SK-N-SH (cell line): Measurements from ENCODE around the gene HIPK4. TPM values are rescaled to one million over a fixed set of nuclear protein-coding genes. Genes with fewer than 3 reads are reported as not detected.

ENCODE experiments used
- CTCF ChIA-PET: fragments of 300-600, 350-600 bp; formaldehyde crosslinking; extraction: SDS; loops from one replicate; lab custom pipeline; 2021; lab: Yijun Ruan, JAX
- POLR2A ChIA-PET: fragments of 350-600 bp; sonication (Branson Sonifier 250); formaldehyde crosslinking; extraction: SDS; loops from one replicate; lab custom pipeline; 2020; ENCODE audit warnings: antibody characterized with exemption, inconsistent platforms; lab: Yijun Ruan, JAX
- DNase-seq: peaks from one replicate; pipeline ENCODE4 v3.0.0; 2012
- H2AFZ ChIP-seq: fragments of 200-600 bp; sonication (generic); 2 replicates; pipeline ENCODE4 v1.8.1; 2016; ENCODE audit warnings: antibody characterized with exemption, mild to moderate bottlenecking, low read depth
- H3F3A ChIP-seq: fragments of 200-600 bp; sonication (generic); replicated peaks from 2 replicates; pipeline ENCODE3; 2016; ENCODE audit warnings: antibody characterized with exemption, mild to moderate bottlenecking; ENCODE audit not compliant: insufficient read depth
- H3K27ac ChIP-seq, 2 experiments: fragments of 200-500 bp in 1 of 2; fragments of 200-600 bp in 1 of 2; sonication (Bioruptor generic) in 1 of 2; sonication (generic), shearing (Covaris generic) in 1 of 2; 2 replicates each; pipeline versions ENCODE4 v1.5.1 to v1.6.1; 2014 to 2016; ENCODE audit warnings: low read depth in 2 of 2, inconsistent platforms in 1 of 2, low read length in 1 of 2, mild to moderate bottlenecking in 1 of 2, mixed read lengths in 1 of 2
- H3K27me3 ChIP-seq: fragments of 200-600 bp; sonication (generic), shearing (Covaris generic); 2 replicates; pipeline ENCODE4 v1.6.1; 2016; ENCODE audit warnings: mixed run types; ENCODE audit not compliant: insufficient read depth
- H3K36me3 ChIP-seq, 2 experiments: fragments of 200-500 bp in 1 of 2; fragments of 200-600 bp in 1 of 2; sonication (Bioruptor generic) in 1 of 2; sonication (generic) in 1 of 2; replicated peaks in 1 of 2; 2 replicates each; pipeline versions ENCODE3 to v1.5.1; 2014 to 2016; ENCODE audit warnings: low read length in 1 of 2, mild to moderate bottlenecking in 1 of 2; ENCODE audit not compliant: insufficient read depth in 2 of 2, control insufficient read depth in 1 of 2
- H3K4me1 ChIP-seq, 2 experiments: fragments of 200-500 bp in 1 of 2; fragments of 200-600 bp in 1 of 2; sonication (Bioruptor generic) in 1 of 2; sonication (generic), shearing (Covaris generic) in 1 of 2; 2 replicates each; pipeline versions ENCODE4 v1.5.1 to v1.6.1; 2014 to 2016; ENCODE audit warnings: low read depth in 1 of 2, low read length in 1 of 2, mixed run types in 1 of 2; ENCODE audit not compliant: insufficient read depth in 2 of 2, control insufficient read depth in 1 of 2
- H3K4me2 ChIP-seq: fragments of 200-600 bp; sonication (generic), shearing (Covaris generic); 2 replicates; pipeline ENCODE4 v1.6.1; 2017; ENCODE audit warnings: mixed run types
- H3K4me3 ChIP-seq, 2 experiments: fragments of 200-500 bp in 1 of 2; fragments of 200-600 bp in 1 of 2; sonication (Bioruptor generic) in 1 of 2; sonication (generic), shearing (Covaris generic) in 1 of 2; 2 replicates each; pipeline versions ENCODE4 v1.5.1 to v1.8.1; 2014 to 2016; ENCODE audit warnings: low read depth in 2 of 2, inconsistent platforms in 1 of 2, low read length in 1 of 2, mild to moderate bottlenecking in 1 of 2, mixed read lengths in 1 of 2, moderate library complexity in 1 of 2
- H3K79me2 ChIP-seq: fragments of 200-600 bp; sonication (generic); 2 replicates; pipeline ENCODE4 v1.8.1; 2017; ENCODE audit warnings: mild to moderate bottlenecking; ENCODE audit not compliant: insufficient read depth
- H3K9ac ChIP-seq: fragments of 200-600 bp; sonication (generic); 2 replicates; pipeline ENCODE4 v1.6.1; 2017; ENCODE audit warnings: mixed run types
- H3K9me2 ChIP-seq: fragments of 200-600 bp; sonication (generic); 2 replicates; pipeline ENCODE4 v1.6.1; 2017; ENCODE audit warnings: mixed run types
- H3K9me3 ChIP-seq: fragments of 200-600 bp; sonication (generic); 2 replicates; pipeline ENCODE4 v1.6.1; 2017; ENCODE audit warnings: mixed run types, mild to moderate bottlenecking, moderate library complexity
- H4K20me1 ChIP-seq: fragments of 200-600 bp; sonication (generic); 2 replicates; pipeline ENCODE4 v1.6.1; 2017; ENCODE audit warnings: mild to moderate bottlenecking, mixed run types; ENCODE audit not compliant: insufficient read depth
- CHD2 ChIP-seq: fragments of 150-350 bp; IDR thresholded peaks from 2 replicates; pipeline ENCODE4 v1.6.1; 2018; ENCODE audit warnings: low read length; ENCODE audit not compliant: partially characterized antibody
- ELF1 ChIP-seq: IDR thresholded peaks from 2 replicates; pipeline ENCODE4 v1.4.0; 2012
- EP300 ChIP-seq, 2 experiments: IDR thresholded peaks; 2 replicates each; pipeline versions ENCODE4 v1.4.0 to v1.6.1; 2012; ENCODE audit warnings: borderline replicate concordance in 1 of 2, low read depth in 1 of 2, low read length in 1 of 2
- FOSL2 ChIP-seq: IDR thresholded peaks from 2 replicates; pipeline ENCODE4 v1.4.0; 2012; ENCODE audit warnings: low read depth, mild to moderate bottlenecking, moderate library complexity, borderline replicate concordance
- FOXM1 ChIP-seq: IDR thresholded peaks from 2 replicates; pipeline ENCODE4 v1.4.0; 2012; ENCODE audit warnings: low read depth, mild to moderate bottlenecking
- GABPA ChIP-seq: IDR thresholded peaks from 2 replicates; pipeline ENCODE4 v1.4.0; 2012; ENCODE audit warnings: low read depth, mild to moderate bottlenecking
- MEF2A ChIP-seq: IDR thresholded peaks from 2 replicates; pipeline ENCODE4 v1.4.0; 2012; ENCODE audit warnings: low read depth, borderline replicate concordance
- NRF1 ChIP-seq: IDR thresholded peaks from 2 replicates; pipeline ENCODE4 v1.6.1; 2012; ENCODE audit warnings: low read depth, mild to moderate bottlenecking, low read length
- POLR2AphosphoS5 ChIP-seq: IDR thresholded peaks from 2 replicates; pipeline ENCODE4 v1.6.1; 2012; ENCODE audit warnings: low read depth, low read length
- RAD21 ChIP-seq: IDR thresholded peaks from 2 replicates; pipeline ENCODE4 v1.6.1; 2012; ENCODE audit warnings: mild to moderate bottlenecking, low read length
- SIN3A ChIP-seq: IDR thresholded peaks from 2 replicates; pipeline ENCODE4 v1.6.1; 2012; ENCODE audit warnings: low read depth, mild to moderate bottlenecking, low read length, moderate library complexity, borderline replicate concordance
- SMC3 ChIP-seq: IDR thresholded peaks from 2 replicates; pipeline ENCODE4 v1.6.1; 2012; ENCODE audit warnings: low read depth, low read length, improper control_type of control experiment
- TAF1 ChIP-seq: IDR thresholded peaks from 2 replicates; pipeline ENCODE4 v1.6.1; 2012; ENCODE audit warnings: low read depth, mild to moderate bottlenecking, low read length, moderate library complexity, borderline replicate concordance
- TCF12 ChIP-seq: IDR thresholded peaks from 2 replicates; pipeline ENCODE4 v1.4.0; 2012
- USF1 ChIP-seq: IDR thresholded peaks from 2 replicates; pipeline ENCODE4 v1.4.0; 2012; ENCODE audit warnings: low read depth, borderline replicate concordance
- USF2 ChIP-seq: fragments of 150-350 bp; IDR thresholded peaks from 2 replicates; pipeline ENCODE4 v1.6.1; 2017; ENCODE audit warnings: antibody characterized with exemption, low read length, low read depth, borderline replicate concordance
- YY1 ChIP-seq: IDR thresholded peaks from 2 replicates; pipeline ENCODE4 v1.4.0; 2012; ENCODE audit warnings: low read depth, mild to moderate bottlenecking
- ZBTB33 ChIP-seq: IDR thresholded peaks from 2 replicates; pipeline ENCODE4 v1.4.0; 2012; ENCODE audit warnings: low read depth, borderline replicate concordance
- WGBS: methylation state at CpG from one replicate; pipeline ENCODE4 v1.1.6; 2017; ENCODE audit warnings: low lambda C conversion rate; 5-methylcytosine and 5-hydroxymethylcytosine counted together
- polyA plus RNA-seq, 3 experiments: library from polyadenylated mRNA; depleted of rRNA; stranded (reverse); fragments of >200 nt; gene quantifications; 2 replicates each; pipeline ENCODE4 v1.2.3, GENCODE V29; 2012

HIPK4 gene
- polyA plus RNA-seq, 1 of the 3 experiments (the other 2 are of a cell fraction) = 0.23 TPM

- 63% methylated on average over 10 of the region's 16 CpGs for WGBS
- Histone ChIP-seq H3K4me2 (no peak overlapping the region), H4K20me1 (no peaks in the 10 kb centered on the region), H3K9ac (no peak overlapping the region), H3F3A (peaks cover 6% of the 10 kb centered on the region), H3K36me3 (no peaks in the 10 kb centered on the region), H3K79me2 (no peaks in the 10 kb centered on the region), H3K27ac (no peak overlapping the region), H3K27me3 (no peaks in the 10 kb centered on the region), H3K4me3 (no peak overlapping the region), H2AFZ (peak overlapping the region; percentile 46; the same call in 1 of the 2 replicates), H3K4me1 (no peaks in the 10 kb centered on the region; a peak in 1 of 4 replicates)
- DNase-seq = peak; percentile 12
- CTCF ChIA-PET = interaction anchor here (1.3 to 3.3 kb wide), 4 partner anchors 9 to 106 kb away, joined by 3 to 15 read pairs (median 4); no protein-coding TSS in a partner anchor
- TF ChIP-seq EP300 (IDR thresholded peaks at IDR 0.05; ENCODE audit: borderline replicate concordance in 1 of 2, low read depth in 1 of 2, low read length in 1 of 2) (no peak), ELF1 (no peak), ZBTB33 (no peak), SMC3 (no peak), CHD2 (no peak), FOXM1 (no peak), POLR2AphosphoS5 (no peak), YY1 (no peak), NRF1 (no peak), TAF1 (no peak), MEF2A (no peak), USF1 (no peak)
- TF ChIP-seq, all 33 proteins: peak for 0
- H3K9me2 ChIP-seq = no peaks in the 10 kb centered on the region
- POLR2A ChIA-PET = interaction anchor here (1.4 kb wide), 1 partner anchor 10 kb away, joined by 4 read pairs; no protein-coding TSS in a partner anchor
- H3K9me3 ChIP-seq = no peaks in the 10 kb centered on the region
Measured at GRCh38 chr19:40411125-40411842, 21.3 kb upstream of the HIPK4 start.

GRCh38 chr19:40410030-40410389 lies 20.0 kb upstream of the HIPK4 start:
- no peaks in the 10 kb centered on the region for H3K36me3 ChIP-seq
- no peaks in the 10 kb centered on the region for H3K79me2 ChIP-seq
- ChIA-PET CTCF (interaction anchor here (3.3 kb wide), 1 partner anchor 12 kb away, joined by 15 read pairs; no protein-coding TSS in a partner anchor), POLR2A (no interaction called here)
- H3F3A ChIP-seq = peaks cover 3% of the 10 kb centered on the region
- WGBS = 87% methylated on average over 6 of the region's 9 CpGs
- H3K9me3 ChIP-seq = no peaks in the 10 kb centered on the region
- no peak overlapping the region for H3K4me3 ChIP-seq
- no peak overlapping the region for H3K9ac ChIP-seq
- no peak overlapping the region for H2AFZ ChIP-seq
- H4K20me1 ChIP-seq = no peaks in the 10 kb centered on the region
- no peak for DNase-seq
- H3K4me2 ChIP-seq = no peak overlapping the region
- no peaks in the 10 kb centered on the region; a peak in 1 of 4 replicates for H3K4me1 ChIP-seq
- H3K27ac ChIP-seq = no peak overlapping the region
- no peaks in the 10 kb centered on the region for H3K27me3 ChIP-seq
- no peaks in the 10 kb centered on the region for H3K9me2 ChIP-seq
- TF ChIP-seq TCF12 = no peak
- TF ChIP-seq USF2 = no peak
- TF ChIP-seq POLR2AphosphoS5 = no peak
- no peak for TF ChIP-seq NRF1
- TF ChIP-seq FOXM1 = no peak
- TF ChIP-seq RAD21 = no peak
- TF ChIP-seq GABPA = no peak
- no peak for TF ChIP-seq EP300 (IDR thresholded peaks at IDR 0.05; ENCODE audit: borderline replicate concordance in 1 of 2, low read depth in 1 of 2, low read length in 1 of 2)
- TF ChIP-seq FOSL2 = no peak
- TF ChIP-seq ELF1 = no peak
- no peak for TF ChIP-seq SIN3A
- no peak for TF ChIP-seq ZBTB33
